Liver (tissue), 3 donors: ENCODE data around the gene DCST2.

Source experiments
- CTCF ChIP-seq: fragments of 150-350 bp; IDR thresholded peaks from 2 replicates; pipeline ENCODE4 v1.5.1; 2017; ENCODE audit warnings: improper control_type of control experiment, low read depth, low read length; ENCODE audit not compliant: missing input control
- EGR1 ChIP-seq, 2 donors: IDR thresholded peaks; 2 replicates each; pipeline ENCODE4 v1.6.1; 2016 to 2018; ENCODE audit warnings: antibody characterized with exemption in 2 of 2, low read depth in 2 of 2
- FOXA2 ChIP-seq: IDR thresholded peaks from 2 replicates; pipeline ENCODE4 v1.6.1; 2016; ENCODE audit warnings: antibody characterized with exemption
- TF ChIP-seq, protein P1 (sequence below): IDR thresholded peaks from 2 replicates; pipeline ENCODE4 v1.6.1; 2016; ENCODE audit warnings: antibody characterized with exemption, mild to moderate bottlenecking
- TF ChIP-seq, protein P2 (sequence below): IDR thresholded peaks from 2 replicates; pipeline ENCODE4 v1.6.1; 2016; ENCODE audit warnings: antibody characterized with exemption
- donor health status: healthy.
- donor health status: healthy.

- TF ChIP-seq EGR1 (IDR thresholded peaks at IDR 0.05; ENCODE audit: low read depth in 2 of 2) (no peak), CTCF (no peak), FOXA2 (no peak)
- TF ChIP-seq, protein P1, sequence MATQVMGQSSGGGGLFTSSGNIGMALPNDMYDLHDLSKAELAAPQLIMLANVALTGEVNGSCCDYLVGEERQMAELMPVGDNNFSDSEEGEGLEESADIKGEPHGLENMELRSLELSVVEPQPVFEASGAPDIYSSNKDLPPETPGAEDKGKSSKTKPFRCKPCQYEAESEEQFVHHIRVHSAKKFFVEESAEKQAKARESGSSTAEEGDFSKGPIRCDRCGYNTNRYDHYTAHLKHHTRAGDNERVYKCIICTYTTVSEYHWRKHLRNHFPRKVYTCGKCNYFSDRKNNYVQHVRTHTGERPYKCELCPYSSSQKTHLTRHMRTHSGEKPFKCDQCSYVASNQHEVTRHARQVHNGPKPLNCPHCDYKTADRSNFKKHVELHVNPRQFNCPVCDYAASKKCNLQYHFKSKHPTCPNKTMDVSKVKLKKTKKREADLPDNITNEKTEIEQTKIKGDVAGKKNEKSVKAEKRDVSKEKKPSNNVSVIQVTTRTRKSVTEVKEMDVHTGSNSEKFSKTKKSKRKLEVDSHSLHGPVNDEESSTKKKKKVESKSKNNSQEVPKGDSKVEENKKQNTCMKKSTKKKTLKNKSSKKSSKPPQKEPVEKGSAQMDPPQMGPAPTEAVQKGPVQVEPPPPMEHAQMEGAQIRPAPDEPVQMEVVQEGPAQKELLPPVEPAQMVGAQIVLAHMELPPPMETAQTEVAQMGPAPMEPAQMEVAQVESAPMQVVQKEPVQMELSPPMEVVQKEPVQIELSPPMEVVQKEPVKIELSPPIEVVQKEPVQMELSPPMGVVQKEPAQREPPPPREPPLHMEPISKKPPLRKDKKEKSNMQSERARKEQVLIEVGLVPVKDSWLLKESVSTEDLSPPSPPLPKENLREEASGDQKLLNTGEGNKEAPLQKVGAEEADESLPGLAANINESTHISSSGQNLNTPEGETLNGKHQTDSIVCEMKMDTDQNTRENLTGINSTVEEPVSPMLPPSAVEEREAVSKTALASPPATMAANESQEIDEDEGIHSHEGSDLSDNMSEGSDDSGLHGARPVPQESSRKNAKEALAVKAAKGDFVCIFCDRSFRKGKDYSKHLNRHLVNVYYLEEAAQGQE: no peak
- TF ChIP-seq, protein P2, sequence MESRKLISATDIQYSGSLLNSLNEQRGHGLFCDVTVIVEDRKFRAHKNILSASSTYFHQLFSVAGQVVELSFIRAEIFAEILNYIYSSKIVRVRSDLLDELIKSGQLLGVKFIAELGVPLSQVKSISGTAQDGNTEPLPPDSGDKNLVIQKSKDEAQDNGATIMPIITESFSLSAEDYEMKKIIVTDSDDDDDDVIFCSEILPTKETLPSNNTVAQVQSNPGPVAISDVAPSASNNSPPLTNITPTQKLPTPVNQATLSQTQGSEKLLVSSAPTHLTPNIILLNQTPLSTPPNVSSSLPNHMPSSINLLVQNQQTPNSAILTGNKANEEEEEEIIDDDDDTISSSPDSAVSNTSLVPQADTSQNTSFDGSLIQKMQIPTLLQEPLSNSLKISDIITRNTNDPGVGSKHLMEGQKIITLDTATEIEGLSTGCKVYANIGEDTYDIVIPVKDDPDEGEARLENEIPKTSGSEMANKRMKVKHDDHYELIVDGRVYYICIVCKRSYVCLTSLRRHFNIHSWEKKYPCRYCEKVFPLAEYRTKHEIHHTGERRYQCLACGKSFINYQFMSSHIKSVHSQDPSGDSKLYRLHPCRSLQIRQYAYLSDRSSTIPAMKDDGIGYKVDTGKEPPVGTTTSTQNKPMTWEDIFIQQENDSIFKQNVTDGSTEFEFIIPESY: no peak
Observed at GRCh38 chr1:155011437-155012025, 22.1 kb downstream of the DCST2 start.
